H1 (cell line): ENCODE data around the gene PROSER2. TPM values are rescaled to one million over a fixed set of nuclear protein-coding genes. Genes with fewer than 3 reads are reported as not detected.

Source experiments
- CTCF ChIA-PET: fragments of 300-600 bp; sonication (Branson Sonifier 250); formaldehyde crosslinking; loops from one replicate; lab custom pipeline; 2021; ENCODE audit not compliant: partially characterized antibody; lab: Charles Lee
- POLR2A ChIA-PET: fragments of 300-600 bp; sonication (Branson Sonifier 250); formaldehyde crosslinking; loops from one replicate; lab custom pipeline; 2021; ENCODE audit warnings: inconsistent platforms; ENCODE audit not compliant: partially characterized antibody; lab: Charles Lee
- DNase-seq, 2 experiments: peaks; one replicate each; pipeline versions ENCODE4 v3.0.0 to v3.0.0-alpha.2; 2010 to 2022; ENCODE audit warnings: low spot score in 2 of 2, low read depth in 1 of 2, mixed read lengths in 1 of 2
- FAIRE-seq: peaks from 2 replicates; lab custom pipeline; 2011; peaks lifted over from hg19 to GRCh38; lab: Jason Lieb, UNC
- H2AFZ ChIP-seq: 2 replicates; pipeline ENCODE4 v1.8.1; 2012; ENCODE audit warnings: low read length, inconsistent platforms
- H2AK5ac ChIP-seq: 2 replicates; pipeline ENCODE4 v1.6.1; 2013; ENCODE audit warnings: low read depth, low read length
- H2BK120ac ChIP-seq: replicated peaks from 2 replicates; pipeline ENCODE3; 2013; ENCODE audit warnings: low read depth, low read length, inconsistent platforms
- H2BK12ac ChIP-seq: 2 replicates; pipeline ENCODE4 v1.6.1; 2013; ENCODE audit warnings: low read depth, low read length
- H2BK15ac ChIP-seq: 2 replicates; pipeline ENCODE4 v1.6.1; 2013; ENCODE audit warnings: low read length
- H2BK20ac ChIP-seq: 2 replicates; pipeline ENCODE4 v1.6.1; 2013; ENCODE audit warnings: low read length
- H2BK5ac ChIP-seq: 2 replicates; pipeline ENCODE4 v1.6.1; 2013; ENCODE audit warnings: low read depth, low read length
- H3K14ac ChIP-seq: 2 replicates; pipeline ENCODE4 v1.6.1; 2013; ENCODE audit warnings: inconsistent platforms; ENCODE audit not compliant: insufficient read length
- H3K18ac ChIP-seq: 2 replicates; pipeline ENCODE4 v1.6.1; 2013; ENCODE audit warnings: low read length; ENCODE audit errors: extremely low read depth
- H3K23ac ChIP-seq: 2 replicates; pipeline ENCODE4 v1.6.1; 2013; ENCODE audit warnings: inconsistent platforms; ENCODE audit not compliant: insufficient read length
- H3K23me2 ChIP-seq: 2 replicates; pipeline ENCODE4 v1.6.1; 2013; ENCODE audit warnings: low read depth, low read length
- H3K27ac ChIP-seq: 2 replicates; pipeline ENCODE4 v1.6.1; 2011; ENCODE audit warnings: low read depth, low read length, inconsistent platforms
- H3K27me3 ChIP-seq, 4 experiments: replicated peaks in 1 of 4; 1 replicate in 1 of 4; 2 replicates in 3 of 4; pipeline versions ENCODE4 v1.6.1 to v1.8.1; 2011 to 2013; ENCODE audit warnings: low read length in 3 of 4, mild to moderate bottlenecking in 3 of 4, inconsistent platforms in 2 of 4, mixed read lengths in 2 of 4, moderate library complexity in 1 of 4; ENCODE audit not compliant: control insufficient read depth in 3 of 4, insufficient read depth in 3 of 4; ENCODE audit errors: extremely low read depth in 1 of 4
- H3K36me3 ChIP-seq, 4 experiments: 2 replicates each; pipeline versions ENCODE4 v1.6.1 to v1.8.1; 2011 to 2013; ENCODE audit warnings: mild to moderate bottlenecking in 4 of 4, low read length in 3 of 4, moderate library complexity in 2 of 4, control low read depth in 1 of 4, inconsistent platforms in 1 of 4; ENCODE audit not compliant: insufficient read depth in 4 of 4, control insufficient read depth in 2 of 4
- H3K4ac ChIP-seq: replicated peaks from 2 replicates; pipeline ENCODE3; 2013; ENCODE audit warnings: low read length, low read depth, mixed read lengths, inconsistent platforms; ENCODE audit not compliant: insufficient read length
- H3K4me1 ChIP-seq, 4 experiments: replicated peaks in 1 of 4; 1 replicate in 1 of 4; 2 replicates in 3 of 4; pipeline versions ENCODE4 v1.6.1 to v1.8.1; 2011 to 2013; ENCODE audit warnings: low read length in 3 of 4, inconsistent platforms in 2 of 4, mixed read lengths in 1 of 4; ENCODE audit not compliant: insufficient read depth in 4 of 4, control insufficient read depth in 3 of 4
- H3K4me2 ChIP-seq, 2 experiments: 2 replicates each; pipeline versions ENCODE4 v1.6.1 to v1.8.1; 2011 to 2013; ENCODE audit warnings: low read depth in 2 of 2, low read length in 2 of 2, control low read depth in 1 of 2, inconsistent platforms in 1 of 2, mild to moderate bottlenecking in 1 of 2; ENCODE audit not compliant: insufficient read depth in 1 of 2
- H3K4me3 ChIP-seq, 4 experiments: fragments of 200-600, 300-600 bp in 1 of 4; sonication (generic), shearing (Covaris generic), sonication (Bioruptor Twin) in 1 of 4; 2 replicates each; pipeline versions ENCODE4 v1.5.1 to v1.8.1; 2011 to 2016; ENCODE audit warnings: low read length in 4 of 4, low read depth in 3 of 4, control low read depth in 2 of 4, inconsistent platforms in 2 of 4, mild to moderate bottlenecking in 2 of 4, mixed read lengths in 1 of 4, moderate library complexity in 1 of 4; ENCODE audit not compliant: insufficient read depth in 2 of 4; ENCODE audit errors: extremely low read depth in 1 of 4
- H3K56ac ChIP-seq: replicated peaks from 2 replicates; pipeline ENCODE3; 2013; ENCODE audit warnings: low read depth, mild to moderate bottlenecking, mixed read lengths, low read length, inconsistent platforms; ENCODE audit not compliant: insufficient read length
- H3K79me1 ChIP-seq: 2 replicates; pipeline ENCODE4 v1.6.1; 2013; ENCODE audit warnings: low read depth, low read length, control low read depth
- H3K79me2 ChIP-seq, 2 experiments: 2 replicates each; pipeline versions ENCODE4 v1.6.1 to v1.8.1; 2012 to 2013; ENCODE audit warnings: low read length in 2 of 2, mild to moderate bottlenecking in 2 of 2, inconsistent platforms in 1 of 2; ENCODE audit not compliant: insufficient read depth in 2 of 2, control insufficient read depth in 1 of 2
- H3K9ac ChIP-seq, 4 experiments: replicated peaks in 1 of 4; 1 replicate in 1 of 4; 2 replicates in 3 of 4; pipeline versions ENCODE4 v1.6.1 to v1.8.1; 2011 to 2013; ENCODE audit warnings: low read depth in 3 of 4, low read length in 3 of 4, control low read depth in 2 of 4, mild to moderate bottlenecking in 2 of 4, moderate library complexity in 2 of 4, inconsistent platforms in 1 of 4; ENCODE audit errors: extremely low read depth in 1 of 4
- H3K9me3 ChIP-seq, 2 experiments: 2 replicates each; pipeline versions ENCODE4 v1.6.1 to v1.8.1; 2012 to 2013; ENCODE audit warnings: mild to moderate bottlenecking in 2 of 2, moderate library complexity in 2 of 2, control low read depth in 1 of 2, inconsistent platforms in 1 of 2, low read depth in 1 of 2, low read length in 1 of 2, mixed read lengths in 1 of 2; ENCODE audit not compliant: insufficient read depth in 2 of 2
- H4K20me1 ChIP-seq, 2 experiments: replicated peaks in 1 of 2; 2 replicates each; pipeline versions ENCODE3 to v1.8.1; 2011 to 2013; ENCODE audit warnings: inconsistent platforms in 2 of 2, low read length in 2 of 2, mild to moderate bottlenecking in 1 of 2; ENCODE audit not compliant: insufficient read depth in 2 of 2, control insufficient read depth in 1 of 2
- H4K5ac ChIP-seq: 2 replicates; pipeline ENCODE4 v1.6.1; 2013; ENCODE audit warnings: low read length, low read depth, mixed read lengths, inconsistent platforms; ENCODE audit not compliant: insufficient read length
- H4K8ac ChIP-seq: 2 replicates; pipeline ENCODE4 v1.8.0; 2013; ENCODE audit warnings: mild to moderate bottlenecking, moderate library complexity, low read length, inconsistent platforms; ENCODE audit not compliant: insufficient read depth; ENCODE audit errors: extremely low read depth
- H4K91ac ChIP-seq: replicated peaks from 2 replicates; pipeline ENCODE3; 2013; ENCODE audit warnings: low read length, mixed read lengths, inconsistent platforms; ENCODE audit not compliant: insufficient read length
- EP300 ChIP-seq, 2 experiments: IDR thresholded peaks; 1 replicate in 1 of 2; 2 replicates in 1 of 2; pipeline ENCODE4 v1.6.1; 2011 to 2012; ENCODE audit warnings: low read depth in 2 of 2, low read length in 2 of 2, mild to moderate bottlenecking in 2 of 2, borderline replicate concordance in 1 of 2, inconsistent platforms in 1 of 2, moderate library complexity in 1 of 2
- GTF2F1 ChIP-seq: IDR thresholded peaks from 2 replicates; pipeline ENCODE4 v1.6.1; 2012; ENCODE audit warnings: low read depth, low read length, improper control_type of control experiment, borderline replicate concordance
- KDM1A ChIP-seq: fragments of 200-600, 300-600 bp; sonication (generic); IDR thresholded peaks from 2 replicates; pipeline ENCODE4 v1.7.1; 2016; ENCODE audit warnings: mild to moderate bottlenecking, low read length, borderline replicate concordance
- RAD21 ChIP-seq, 2 experiments: IDR thresholded peaks in 1 of 2; conservative IDR thresholded peaks in 1 of 2; 2 replicates each; pipeline ENCODE4 v1.6.1; 2011; ENCODE audit warnings: low read depth in 2 of 2, low read length in 2 of 2, improper control_type of control experiment in 1 of 2, inconsistent platforms in 1 of 2, mild to moderate bottlenecking in 1 of 2, moderate library complexity in 1 of 2
- SIRT6 ChIP-seq: IDR thresholded peaks from one replicate; pipeline ENCODE4 v1.7.1; 2012; ENCODE audit warnings: low read length, inconsistent platforms
- TAF1 ChIP-seq: IDR thresholded peaks from 2 replicates; pipeline ENCODE4 v1.6.1; 2011; ENCODE audit warnings: mild to moderate bottlenecking, low read depth, low read length
- WGBS, 2 experiments: shearing (Covaris generic) in 1 of 2; methylation state at CpG; one replicate each; pipeline versions ENCODE4 v1.1.6 to v1.1.7; 2013 to 2015; ENCODE audit warnings: low lambda C conversion rate in 2 of 2, mixed read lengths in 2 of 2, inconsistent platforms in 1 of 2, low coverage in 1 of 2, missing lambda C conversion rate in 1 of 2; ENCODE audit not compliant: insufficient replicate concordance in 2 of 2, insufficient coverage in 1 of 2, insufficient read length in 1 of 2; ENCODE audit errors: extremely low coverage in 1 of 2, missing lambda C conversion rate in 1 of 2; 5-methylcytosine and 5-hydroxymethylcytosine counted together
- polyA plus RNA-seq, 7 experiments: library from polyadenylated mRNA; depleted of rRNA in 3 of 7; stranded (reverse) in 5 of 7; unstranded in 2 of 7; fragments of >200 nt in 5 of 7; fragments of 200-250 nt in 2 of 7; gene quantifications; 1 replicate in 5 of 7; 2 replicates in 1 of 7; 4 replicates in 1 of 7; pipeline versions ENCODE4 v1.2.1 to v1.2.3, GENCODE V29; 2011 to 2013; ENCODE audit warnings: missing spikeins in 2 of 7, mixed read lengths in 2 of 7
- total RNA-seq: library from RNA; stranded (reverse); fragmentation: NEBNext Ultra II Directional; extraction: Animal tissue kit (Norgen Biotek cat#: 25700); gene quantifications from 2 replicates; pipeline ENCODE4 v1.2.1, GENCODE V29; 2021

Gene PROSER2
- total and polyA plus RNA-seq, 2 of the 8 experiments (the other 6 are each of a cell fraction or from before 2014, with no cell fraction given): 3.9 to 13.7 TPM

DNA sequence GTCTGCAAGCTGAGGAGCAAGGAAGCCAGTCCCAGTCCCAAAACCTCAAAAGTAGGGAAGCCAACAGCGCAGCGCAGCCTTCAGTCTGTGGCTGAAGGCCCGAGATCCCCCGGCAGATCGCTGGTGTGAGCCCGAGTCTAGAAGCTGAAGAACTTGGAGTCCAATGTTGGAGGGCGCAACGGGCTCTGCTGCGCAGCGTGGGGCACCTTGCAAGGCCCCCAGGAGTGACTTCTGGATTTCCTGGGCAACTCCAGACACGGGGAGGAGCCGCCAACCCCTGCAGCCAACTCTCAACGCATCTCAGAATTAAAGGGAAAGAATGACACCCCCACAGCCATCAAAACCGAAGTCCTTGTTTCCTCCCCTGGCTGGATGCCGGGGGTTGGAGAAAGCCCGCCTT is 18.8 kb upstream of the PROSER2 start:
- Histone ChIP-seq H4K20me1 (no peaks in the 10 kb centered on the region), H3K4me3 (no peak overlapping the region), H3K56ac (no peak overlapping the region), H3K27me3 (no peaks in the 10 kb centered on the region), H2BK120ac (no peak overlapping the region), H4K91ac (no peak overlapping the region), H3K9ac (no peak overlapping the region), H2AFZ (no peak overlapping the region), H3K79me2 (no peaks in the 10 kb centered on the region), H2BK15ac (no peak overlapping the region), H3K9me3 (no peaks in the 10 kb centered on the region; a peak in 1 of 4 replicates), H3K4me2 (no peak overlapping the region), H3K4me1 (peaks cover 0 to 4% (median 1%) of the 10 kb centered on the region in 4 experiments; a peak in 3 of 7 replicates), H3K18ac (no peak overlapping the region), H3K36me3 (no peaks in the 10 kb centered on the region), H3K4ac (no peak overlapping the region), H3K14ac (no peak overlapping the region), H3K79me1 (no peaks in the 10 kb centered on the region), H2BK20ac (no peak overlapping the region), H4K8ac (no peak overlapping the region), H2BK5ac (no peak overlapping the region), H2BK12ac (no peak overlapping the region), H3K23ac (no peak overlapping the region), H2AK5ac (no peak overlapping the region), H4K5ac (no peak overlapping the region), H3K23me2 (no peaks in the 10 kb centered on the region), H3K27ac (no peak overlapping the region)
- TF ChIP-seq TAF1: no peak
- TF ChIP-seq EP300 (IDR thresholded peaks at IDR 0.05; ENCODE audit: borderline replicate concordance in 1 of 2, low read depth in 2 of 2, low read length in 2 of 2): no peak
- no peak for TF ChIP-seq SIRT6
- TF ChIP-seq GTF2F1: no peak
- TF ChIP-seq KDM1A: no peak
- no peak for TF ChIP-seq RAD21 (IDR thresholded peaks at IDR 0.05 in 1 of 2, conservative IDR thresholded peaks at IDR 0.05 in 1 of 2; ENCODE audit: low read depth in 2 of 2, low read length in 2 of 2)
- DNase-seq (no peak), FAIRE-seq (no peak)
- WGBS, 2 experiments: 93% methylated on average over 16 of the region's 16 CpGs; no CpG with 5 or more reads in 1 of the 2 experiments
- CTCF ChIA-PET: interaction anchor here (1.8 to 7.8 kb wide), 4 partner anchors 9 to 21 kb away, joined by 6 to 55 read pairs (median 7); partner anchors contain the start of gene PROSER2
- POLR2A ChIA-PET: no interaction called here
